ENCODE results near the gene ANKS1B. TPM values are rescaled to one million over a fixed set of nuclear protein-coding genes. Genes with fewer than 3 reads are reported as not detected.

Gene ANKS1B
- total and polyA plus RNA-seq, 2 of the 4 experiments (the other 2 are of a cell fraction), result 0.17 to 0.18 TPM

DNA sequence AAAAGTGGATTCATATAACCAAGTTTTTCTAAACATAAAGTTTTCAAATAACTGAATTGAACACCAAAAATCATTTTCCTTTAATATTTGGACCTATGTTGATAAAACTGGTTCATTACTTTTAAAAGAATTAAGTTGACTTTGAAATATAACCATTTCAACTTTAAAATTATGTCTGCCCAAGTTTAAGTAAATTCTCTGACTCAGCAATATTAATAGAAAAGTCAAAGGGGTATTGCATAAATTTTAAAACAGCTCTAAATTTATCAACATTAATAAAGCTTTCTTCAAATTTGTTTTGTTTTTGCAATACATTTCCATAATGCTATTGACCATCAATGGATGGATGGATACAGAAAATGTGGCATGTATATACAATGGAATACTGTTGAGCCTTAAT is 505.6 kb downstream of the ANKS1B start:
- H4K8ac ChIP-seq (ENCODE audit: low read depth in 2 of 2, low read length in 2 of 2), result no peak overlapping the region
- H2BK120ac ChIP-seq (ENCODE audit: low read depth, low read length), result no peak overlapping the region
- ATAC-seq (ENCODE audit: low read depth), result no peak
- no peak overlapping the region for H2AK5ac ChIP-seq (ENCODE audit: low read depth, low read length)
- H4K20me1 ChIP-seq (ENCODE audit: insufficient read depth, low read length), result no peaks in the 10 kb centered on the region
- no peak overlapping the region for H3K4ac ChIP-seq (ENCODE audit: low read depth, low read length)
- dilution Hi-C loops (cut with HindIII; ENCODE audit: low sequenced_read_pairs, unreplicated experiment) (no loop called here), in situ Hi-C loops (cut with MboI; ENCODE audit: low sequenced_read_pairs) (no loop called here), intact Hi-C loops (cut with micrococcal nuclease) (no loop called here)
- no TSS peak for BruUV-seq (replicated peaks)
- no peaks in the 10 kb centered on the region for H3K36me3 ChIP-seq (ENCODE audit: control insufficient read depth, insufficient read depth, low read length)
- H2BK5ac ChIP-seq (ENCODE audit: low read depth, low read length, poor library complexity, severe bottlenecking), result no peak overlapping the region
- no peak overlapping the region for H3K14ac ChIP-seq (replicated peaks; ENCODE audit: low read depth, low read length)
- H3K4me3 ChIP-seq (ENCODE audit: insufficient read depth, low read depth, low read length), result no peak overlapping the region
- H3K18ac ChIP-seq (ENCODE audit: low read depth, low read length), result no peak overlapping the region
- no peak overlapping the region for H2BK20ac ChIP-seq (ENCODE audit: low read depth, low read length)
- no peaks in the 10 kb centered on the region for H3K27me3 ChIP-seq (ENCODE audit: control insufficient read depth, insufficient read depth, low read length)
- no peaks in the 10 kb centered on the region for H3K4me1 ChIP-seq (ENCODE audit: control insufficient read depth, insufficient read depth, low read length)
- ChIA-PET POLR2A (ENCODE audit: unreplicated experiment) (no interaction called here), CTCF (no interaction called here)
- no peak overlapping the region for H3K56ac ChIP-seq (ENCODE audit: extremely low read depth, insufficient read depth, low read length)
- H4K91ac ChIP-seq (ENCODE audit: insufficient read depth, low read depth, low read length), result no peak overlapping the region
- H3K9me3 ChIP-seq (ENCODE audit: control insufficient read depth, insufficient read depth, low read length), result peaks cover 4% of the 10 kb centered on the region
- no peak overlapping the region for H4K5ac ChIP-seq (ENCODE audit: low read depth, low read length)
- H3K27ac ChIP-seq (ENCODE audit: insufficient read depth, low read length), result no peak overlapping the region
- no peak for DNase-seq
- TF ChIP-seq MAFK (IDR thresholded peaks at IDR 0.05; ENCODE audit: low read depth, low read length) (peak; percentile 95), MXI1 (IDR thresholded peaks at IDR 0.05; ENCODE audit: borderline replicate concordance, low read depth, low read length) (no peak), RCOR1 (IDR thresholded peaks at IDR 0.05; ENCODE audit: insufficient replicate concordance, low read length) (no peak), RFX5 (IDR thresholded peaks at IDR 0.05; ENCODE audit: low read depth, low read length) (no peak)
- H2AK9ac ChIP-seq (replicated peaks; ENCODE audit: low read depth, low read length, poor library complexity), result no peak overlapping the region
- H3K4me2 ChIP-seq (ENCODE audit: low read depth, low read length), result no peak overlapping the region
- H2AFZ ChIP-seq (replicated peaks; ENCODE audit: low read length, poor library complexity), result no peak overlapping the region
- H3K79me1 ChIP-seq (ENCODE audit: low read depth in 1 of 2, low read length in 2 of 2), result no peaks in the 10 kb centered on the region
- H3K23ac ChIP-seq (ENCODE audit: low read depth, low read length), result no peak overlapping the region
- H3K9ac ChIP-seq (ENCODE audit: low read depth, low read length), result no peak overlapping the region
- H2BK15ac ChIP-seq (ENCODE audit: low read depth, low read length), result no peak overlapping the region
- no peaks in the 10 kb centered on the region for H3K9me1 ChIP-seq (ENCODE audit: insufficient read depth, low read length)

Measured in IMR-90 (cell line).